HG03457 (cell line): ENCODE measurements around the gene FOXO1.

Experiments
- ATAC-seq: cut with Tn5 transposase; IDR thresholded peaks from one replicate; pipeline ENCODE4 v1.9.1; 2021; ENCODE audit warnings: moderate number of reproducible peaks; ENCODE audit not compliant: unreplicated experiment

Gene FOXO1

GRCh38 chr13:40582531-40582930 lies 83.9 kb downstream of the FOXO1 start:
- ATAC-seq = no peak

GRCh38 chr13:40581277-40581579 lies 85.2 kb downstream of the FOXO1 start:
- ATAC-seq = no peak

GRCh38 chr13:40580566-40581276 lies 85.7 kb downstream of the FOXO1 start:
- ATAC-seq = no peak

- ATAC-seq = no peak
Observed at GRCh38 chr13:40579535-40579934, 86.9 kb downstream of the FOXO1 start.

GRCh38 chr13:40578055-40578454 lies 88.4 kb downstream of the FOXO1 start:
- ATAC-seq = no peak

GRCh38 chr13:40576369-40576768 lies 90.1 kb downstream of the FOXO1 start:
- no peak for ATAC-seq

GRCh38 chr13:40572961-40573360 lies 93.5 kb downstream of the FOXO1 start:
- no peak for ATAC-seq

- no peak for ATAC-seq
Observed at GRCh38 chr13:40571338-40571963, 95.0 kb downstream of the FOXO1 start.

GRCh38 chr13:40570930-40571329 lies 95.5 kb downstream of the FOXO1 start:
- ATAC-seq = no peak

GRCh38 chr13:40569024-40569350 lies 97.5 kb downstream of the FOXO1 start:
- ATAC-seq = no peak

- ATAC-seq = no peak
Observed at GRCh38 chr13:40568246-40569023, 98.0 kb downstream of the FOXO1 start.

GRCh38 chr13:40566811-40567210 lies 99.6 kb downstream of the FOXO1 start:
- no peak for ATAC-seq

GRCh38 chr13:40565282-40566148 lies 100.9 kb downstream of the FOXO1 start:
- ATAC-seq = no peak

GRCh38 chr13:40564342-40565001 lies 102.0 kb downstream of the FOXO1 start:
- ATAC-seq = no peak

- no peak for ATAC-seq
Observed at GRCh38 chr13:40563350-40564125, 102.9 kb downstream of the FOXO1 start.

GRCh38 chr13:40562975-40563349 lies 103.5 kb downstream of the FOXO1 start:
- ATAC-seq = no peak

GRCh38 chr13:40559915-40560314 lies 106.5 kb downstream of the FOXO1 start:
- no peak for ATAC-seq

GRCh38 chr13:40558656-40559055 lies 107.8 kb downstream of the FOXO1 start:
- no peak for ATAC-seq

- ATAC-seq = no peak
Observed at GRCh38 chr13:40556453-40556852, 110.0 kb downstream of the FOXO1 start.

- ATAC-seq = no peak
Observed at GRCh38 chr13:40553356-40553755, 113.1 kb downstream of the FOXO1 start.
